Activated effector memory CD4-positive, alpha-beta T cell treated with anti-CD3 and anti-CD28 coated beads, Interleukin-2, amount 50 U/mL, for 16 hours (primary cell): ENCODE measurements around the gene RIT2.
"Not testable (repeated sequence)": the region's sequence is repeated elsewhere in the genome, so short reads cannot be mapped to it uniquely, and the experiment has no call there.

Experiments used
- DNase-seq: peaks from one replicate; pipeline ENCODE4 v3.0.0-alpha.2; 2020

The RIT2 gene

DNA sequence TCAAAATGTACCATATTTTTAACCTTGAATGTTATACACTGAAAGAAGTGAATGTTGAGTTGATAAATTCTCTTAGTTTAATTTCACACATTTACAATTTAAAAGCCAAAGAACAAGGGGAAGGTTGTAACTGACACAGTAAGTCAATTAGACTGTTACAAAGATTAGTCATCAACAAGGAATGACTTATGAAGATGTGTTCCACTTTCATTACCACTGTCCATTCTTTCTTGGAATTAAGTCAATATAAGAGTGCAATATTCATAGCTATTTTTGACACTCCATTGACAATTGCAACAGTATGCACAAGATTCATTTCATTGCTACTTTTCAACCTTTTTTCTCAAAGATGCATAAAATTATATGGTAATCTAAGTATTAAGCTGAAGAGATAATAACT lies 291.3 kb downstream of the RIT2 start:
- no peak for DNase-seq

DNA sequence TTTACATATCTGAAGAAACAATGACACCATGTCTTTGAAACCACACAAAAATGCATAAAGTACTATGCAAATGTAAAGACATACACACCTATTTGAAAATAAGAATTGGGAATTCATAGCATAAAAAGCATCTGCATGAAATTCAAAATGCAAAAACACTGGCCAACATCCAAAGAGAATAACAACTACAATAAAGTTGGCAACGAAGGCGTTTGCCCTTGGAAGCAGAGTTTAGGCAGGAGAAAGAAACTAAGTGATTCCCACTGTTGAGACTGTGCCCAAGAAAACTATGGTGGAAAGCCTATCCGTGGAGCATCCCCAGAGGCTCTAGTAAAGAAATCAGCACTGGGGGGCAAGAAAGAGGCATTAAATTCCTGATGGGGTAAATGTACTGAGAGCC lies 292.8 kb downstream of the RIT2 start:
- no peak for DNase-seq

DNA sequence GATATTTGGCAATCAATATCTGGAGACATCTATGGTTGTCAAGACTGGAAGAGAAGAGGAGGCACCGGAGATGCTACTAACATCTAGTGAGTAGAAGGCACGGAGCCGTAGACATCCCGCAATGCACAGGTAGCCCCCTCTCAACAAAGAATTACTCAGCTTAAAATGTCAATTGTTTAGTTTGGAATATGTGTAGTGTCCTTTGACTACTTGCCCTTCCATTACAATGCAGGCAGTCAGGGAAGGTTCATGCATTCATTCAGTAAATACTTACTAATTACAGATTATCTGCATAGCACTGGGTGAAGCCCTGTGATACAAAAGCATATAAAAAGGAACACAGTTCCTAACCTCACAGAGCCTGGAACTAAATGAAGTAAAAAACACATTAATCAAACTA lies 294.0 kb downstream of the RIT2 start:
- DNase-seq = no peak

DNA sequence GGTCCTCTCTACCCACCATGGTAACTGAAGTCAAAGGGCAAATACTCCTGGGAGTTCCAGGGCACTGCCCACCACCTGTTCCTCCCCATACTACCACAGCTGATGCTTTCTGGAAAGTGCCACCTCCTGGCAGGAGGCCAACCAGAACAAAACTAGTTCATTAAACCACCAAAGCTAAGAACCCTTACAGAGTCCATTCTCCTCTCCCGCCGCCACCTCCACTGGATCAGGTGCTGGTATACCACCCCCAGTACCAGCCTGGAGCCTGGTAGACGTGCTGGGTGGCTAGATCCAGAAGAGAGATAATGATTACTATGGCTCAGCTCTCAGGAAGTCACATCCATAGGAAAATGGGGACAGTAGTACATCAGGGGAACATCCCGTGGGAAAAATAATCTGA lies 300.9 kb downstream of the RIT2 start:
- DNase-seq = no peak

DNA sequence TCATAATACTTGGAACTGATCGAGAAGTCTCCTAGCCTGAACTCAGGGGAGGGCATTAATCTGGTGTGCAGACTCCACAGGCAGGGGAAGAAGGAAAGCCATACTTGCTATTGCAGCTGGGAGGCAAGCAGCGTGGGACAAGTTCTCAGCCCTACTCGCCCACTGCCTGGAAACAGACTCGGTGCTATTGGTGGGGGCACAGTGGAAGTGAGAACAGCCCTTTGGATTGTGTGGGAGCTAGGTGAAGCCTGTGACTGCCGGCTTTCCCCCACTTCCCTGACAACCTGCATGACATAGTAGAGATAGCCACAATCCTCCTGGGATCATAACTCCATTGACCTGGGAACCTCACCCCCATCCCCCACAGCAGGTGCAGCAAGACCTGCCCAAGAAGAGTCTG lies 301.3 kb downstream of the RIT2 start:
- DNase-seq = no peak

DNA sequence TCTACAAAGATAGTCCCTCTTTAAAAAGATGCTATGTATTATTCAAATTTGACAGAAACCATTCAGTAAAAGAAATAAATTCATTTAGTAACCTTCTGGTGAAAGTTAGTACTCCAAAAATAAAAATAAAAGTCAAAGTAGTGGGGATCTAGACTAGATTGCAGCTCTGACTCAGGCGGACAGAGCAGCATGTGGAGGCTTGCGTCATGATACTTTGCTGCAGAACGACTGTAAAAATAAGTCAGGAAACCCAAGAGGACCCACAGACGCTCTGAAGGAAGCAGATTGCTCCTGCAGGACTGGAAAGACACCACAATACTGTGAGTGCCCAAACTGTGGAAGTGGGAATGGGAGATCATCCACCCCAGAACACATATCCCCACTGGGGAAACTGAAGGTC lies 301.9 kb downstream of the RIT2 start:
- no peak for DNase-seq

DNA sequence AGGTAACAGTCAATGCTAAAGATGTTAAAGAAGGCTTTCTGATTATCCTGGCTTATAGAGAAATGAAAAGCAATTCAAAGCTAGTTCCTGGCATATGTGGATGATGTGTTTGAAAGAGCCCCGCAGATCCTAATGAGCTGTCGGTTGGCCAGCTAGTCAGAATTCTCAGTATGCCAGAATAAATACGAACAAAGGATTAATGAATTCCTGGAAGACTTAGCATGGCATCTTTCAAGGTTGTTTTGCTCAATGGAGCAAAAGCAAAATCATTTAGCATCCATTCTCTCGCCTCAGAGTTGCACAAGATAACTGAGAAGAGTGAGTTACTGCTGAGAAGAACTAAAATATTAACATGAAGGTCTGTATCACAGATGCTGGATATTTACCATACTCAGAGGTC lies 307.6 kb downstream of the RIT2 start:
- DNase-seq = no peak

DNA sequence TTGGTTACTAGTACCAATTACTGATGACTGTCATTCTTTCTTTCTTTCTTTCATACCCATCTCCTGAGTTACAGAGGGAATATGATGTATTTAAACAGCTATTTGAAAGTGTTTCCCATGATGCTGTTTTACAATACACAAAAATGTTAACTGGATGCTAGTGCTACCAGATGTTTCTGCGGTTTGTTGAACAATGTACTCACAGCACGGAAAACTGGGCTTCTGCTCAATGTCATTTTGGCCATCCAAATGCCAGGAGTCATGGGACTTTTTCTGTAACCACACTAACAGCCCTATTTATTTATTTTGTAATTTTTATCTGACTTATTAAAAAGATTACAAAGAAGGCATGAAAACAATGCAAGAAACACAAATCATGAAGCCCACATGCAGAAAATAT lies 313.8 kb downstream of the RIT2 start:
- no peak for DNase-seq

DNA sequence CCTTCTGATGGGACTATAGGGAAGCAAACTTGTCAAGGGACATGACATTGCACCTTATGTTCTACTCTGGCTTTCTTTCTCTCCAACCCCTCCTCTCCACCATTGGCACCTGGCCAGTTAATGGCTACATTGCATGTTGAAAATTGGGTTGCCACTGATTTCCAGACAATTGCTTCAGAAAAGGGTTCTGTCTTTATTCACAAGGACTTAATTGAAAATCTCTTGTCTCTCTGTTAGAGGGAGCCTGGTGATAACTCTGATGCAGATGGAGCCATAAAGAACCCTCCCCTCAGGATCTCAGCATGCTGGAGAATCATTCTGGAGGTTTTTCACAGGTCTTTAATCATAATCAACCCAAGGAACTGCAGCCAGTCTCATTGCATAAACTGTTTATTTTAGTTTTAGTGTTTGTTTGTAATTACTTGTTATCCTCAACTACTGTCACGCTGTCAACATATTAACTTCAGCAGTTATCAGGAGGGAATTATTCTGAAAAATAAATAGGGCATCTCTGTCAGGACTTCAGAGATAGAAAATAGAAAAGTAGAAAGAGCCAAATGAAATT lies 316.8 kb downstream of the RIT2 start:
- no peak for DNase-seq

DNA sequence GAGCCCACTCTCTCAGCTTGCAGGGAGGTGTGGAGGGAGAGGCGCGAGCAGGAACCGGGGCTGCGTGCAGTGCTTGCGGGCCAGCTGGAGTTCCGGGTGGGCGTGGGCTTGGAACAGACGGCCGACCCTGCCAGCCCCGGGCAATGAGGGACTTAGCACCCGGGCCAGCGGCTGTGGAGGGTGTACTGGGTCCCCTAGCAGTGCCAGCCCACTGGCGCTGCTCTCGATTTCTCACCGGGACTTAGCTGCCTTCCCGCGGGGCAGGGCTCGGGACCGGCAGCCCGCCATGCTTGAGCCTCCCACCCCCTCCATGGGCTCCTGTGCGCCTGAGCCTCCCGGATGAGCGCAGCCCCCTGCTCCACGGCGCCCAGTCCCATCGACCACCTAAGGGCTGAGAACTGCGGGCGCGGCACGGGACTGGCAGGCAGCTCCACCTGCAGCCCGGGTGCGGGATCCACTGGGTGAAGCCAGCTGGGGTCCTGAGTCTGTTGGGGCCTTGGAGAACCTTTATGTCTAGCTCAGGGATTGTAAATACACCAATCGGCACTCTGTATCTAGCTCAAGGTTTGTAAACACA lies 320.2 kb downstream of the RIT2 start:
- DNase-seq = not testable (repeated sequence)

DNA sequence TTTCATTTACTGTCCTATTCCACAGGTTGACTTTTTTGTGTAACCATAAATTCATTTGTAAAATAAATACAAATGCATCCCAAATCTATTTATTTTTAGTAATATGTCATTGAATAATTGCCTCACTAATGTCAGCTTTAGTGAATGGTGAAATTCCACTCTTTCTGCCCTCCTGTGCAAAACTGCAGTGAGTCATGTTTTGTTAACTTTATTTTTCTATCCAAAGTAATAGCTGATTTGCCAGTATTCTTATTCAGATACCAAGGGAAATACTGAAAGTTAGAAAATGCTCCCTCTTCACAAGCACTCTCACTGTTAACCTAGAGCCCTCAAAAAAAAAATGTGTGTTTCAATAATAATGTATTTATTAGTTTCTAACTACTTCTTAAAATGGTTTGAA lies 322.8 kb downstream of the RIT2 start:
- no peak for DNase-seq

DNA sequence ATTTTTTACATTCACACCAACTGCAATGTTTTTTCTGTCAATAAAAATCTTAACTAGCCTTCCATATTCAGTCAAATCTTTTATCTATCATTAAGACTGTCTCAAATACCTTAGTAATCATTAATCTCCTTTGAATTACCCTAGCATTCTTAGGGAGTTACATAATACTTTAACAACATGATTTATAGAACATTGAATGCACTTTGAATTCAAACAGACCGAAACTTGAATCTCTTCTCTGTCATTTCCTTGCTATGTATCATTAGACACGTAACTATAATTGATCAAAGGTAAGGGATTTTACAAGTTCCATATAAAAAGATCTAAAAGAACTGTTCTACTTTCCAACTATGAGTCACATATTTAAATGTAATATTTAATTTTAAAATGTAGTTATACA lies 330.9 kb downstream of the RIT2 start:
- no peak for DNase-seq

DNA sequence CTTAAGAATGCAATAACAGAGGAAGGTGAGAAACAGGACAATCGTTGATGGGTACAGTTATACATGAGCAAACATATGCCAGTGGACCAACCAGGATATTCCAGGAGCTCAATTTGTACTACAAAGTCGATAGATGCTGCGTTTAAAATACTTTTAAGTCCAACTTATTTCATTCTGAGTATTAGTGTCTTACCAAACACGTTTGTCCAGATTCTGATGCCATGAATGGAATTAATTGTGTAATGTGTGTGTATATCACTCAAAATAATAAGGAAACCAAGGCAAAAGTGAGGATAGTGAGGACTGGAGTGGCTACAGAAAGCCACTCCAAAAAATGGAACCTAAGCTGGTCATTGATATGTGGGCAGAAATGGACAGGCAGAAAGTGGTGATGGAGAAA lies 332.6 kb downstream of the RIT2 start:
- no peak for DNase-seq

DNA sequence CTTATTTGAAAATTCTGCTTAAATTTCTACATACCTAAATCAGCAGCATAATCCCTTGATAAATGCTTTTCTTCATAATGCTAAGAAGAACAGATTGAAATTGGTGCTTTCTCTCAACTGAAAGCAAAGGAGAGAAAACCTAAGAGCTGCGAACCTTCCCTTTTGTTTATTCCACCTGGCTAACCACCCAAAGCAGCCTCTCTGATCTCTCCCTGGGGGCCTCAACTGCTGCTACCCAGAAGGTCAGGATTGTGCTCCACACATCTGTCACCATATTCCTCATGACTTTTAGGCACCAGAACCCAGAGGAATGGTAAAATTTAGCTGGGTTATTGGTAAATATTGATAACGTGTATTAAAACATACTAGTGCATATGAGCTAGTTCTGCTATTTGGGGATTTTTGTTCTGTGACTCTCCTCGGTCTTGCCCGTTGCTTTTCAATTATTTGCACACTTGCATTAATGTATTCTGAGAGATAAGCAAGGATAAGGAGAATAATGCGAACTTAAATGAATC lies 334.1 kb downstream of the RIT2 start:
- DNase-seq = no peak

DNA sequence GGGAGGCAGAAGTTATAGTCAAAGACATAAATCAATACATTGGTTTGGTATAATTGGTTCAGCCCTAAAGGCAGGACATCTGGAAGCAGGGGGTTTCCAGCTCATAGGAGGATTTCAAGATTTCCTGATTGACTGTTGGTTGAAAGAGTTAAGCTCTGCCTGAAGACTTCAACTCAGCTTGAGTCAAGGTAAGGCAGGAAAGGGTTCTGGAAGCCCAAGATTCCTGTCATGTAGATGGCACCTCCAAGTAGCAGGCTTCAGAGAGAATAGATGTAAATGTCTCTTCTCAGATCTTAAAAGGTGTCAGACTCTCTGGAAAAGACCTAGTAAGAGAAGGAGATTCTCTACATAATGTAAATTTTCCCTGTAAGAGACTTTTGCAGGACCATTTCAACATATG lies 335.3 kb downstream of the RIT2 start:
- no peak for DNase-seq

DNA sequence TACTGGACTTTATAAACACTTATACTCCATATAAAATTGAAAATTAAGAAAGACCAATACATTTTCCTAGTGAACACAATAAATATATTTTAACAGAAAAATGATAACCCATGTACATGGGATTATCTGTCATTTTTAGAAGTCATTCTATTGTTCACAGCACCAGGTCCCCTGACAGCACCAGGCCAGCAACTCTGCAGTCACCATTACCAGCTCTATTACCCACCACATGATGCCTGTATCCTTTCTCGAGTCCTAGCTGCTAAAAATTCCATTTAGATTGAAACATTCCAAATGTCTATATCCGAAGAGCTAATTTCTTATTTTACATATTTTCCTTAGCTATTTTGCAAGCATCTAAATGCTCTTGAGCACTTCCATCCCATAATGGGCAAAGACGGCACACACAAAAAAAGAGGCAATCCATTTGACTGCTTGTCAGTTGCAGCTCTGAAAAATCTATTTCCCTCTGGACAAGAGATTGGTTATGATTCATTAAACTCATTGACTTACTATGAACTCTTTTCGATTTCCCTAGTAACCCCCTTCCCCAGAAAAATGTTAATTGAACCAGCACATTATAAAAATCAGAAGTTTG lies 336.9 kb downstream of the RIT2 start:
- no peak for DNase-seq

DNA sequence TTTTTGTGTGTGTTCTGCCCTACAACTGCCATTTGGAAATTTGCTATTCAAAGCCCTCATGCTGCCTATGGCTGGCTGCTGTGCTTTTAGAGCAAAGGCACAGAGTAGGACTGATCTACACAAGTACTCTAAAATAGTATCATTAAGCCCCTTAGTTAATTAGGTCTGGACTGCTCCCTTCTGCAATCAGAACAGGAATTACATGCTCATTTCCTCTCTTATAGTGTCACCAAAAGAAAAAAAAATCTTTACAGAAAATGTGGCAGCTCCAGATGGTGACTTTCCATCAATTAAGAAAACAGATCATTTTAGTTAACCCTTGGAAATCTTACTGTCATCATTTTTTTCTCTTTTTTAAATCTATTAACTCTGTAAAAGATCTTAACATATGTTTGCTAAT lies 337.5 kb downstream of the RIT2 start:
- DNase-seq = no peak

DNA sequence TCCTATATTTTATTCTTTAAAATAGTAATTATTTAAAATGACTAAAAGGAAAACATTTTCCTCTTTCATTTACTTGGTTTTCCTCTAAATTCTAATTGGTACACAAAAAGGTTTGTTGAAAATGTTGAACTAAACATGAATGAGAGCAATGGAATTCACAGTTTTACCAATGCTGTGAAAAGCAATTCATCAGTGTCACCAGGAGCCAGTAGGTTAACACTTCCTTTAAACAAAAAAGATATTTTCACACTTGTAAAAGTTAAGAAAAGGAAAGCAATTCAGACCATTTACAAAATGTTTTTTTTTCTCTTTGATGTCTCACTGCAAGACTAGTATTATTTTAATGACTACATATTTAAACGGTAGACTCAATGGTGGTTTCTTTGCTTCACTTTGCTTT lies 341.6 kb downstream of the RIT2 start:
- DNase-seq = no peak

DNA sequence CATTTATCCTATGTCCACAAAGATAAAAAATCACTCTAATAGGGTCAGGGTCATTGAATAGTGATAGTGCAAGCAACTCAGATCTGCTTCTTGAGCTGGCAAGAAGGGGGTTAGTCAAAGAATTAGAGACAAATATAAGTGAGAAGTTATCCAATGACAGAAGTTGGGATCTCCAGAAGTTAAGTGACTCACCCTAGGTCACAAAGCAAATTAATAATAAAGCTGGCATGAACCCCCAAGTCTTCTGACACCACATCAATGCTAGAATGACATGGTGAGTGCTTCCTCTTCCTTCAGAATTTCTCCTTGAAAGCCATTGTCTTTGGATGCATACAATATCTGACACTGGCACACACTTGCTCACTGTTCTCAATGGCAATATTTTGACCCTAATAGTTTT lies 343.5 kb downstream of the RIT2 start:
- DNase-seq = no peak

DNA sequence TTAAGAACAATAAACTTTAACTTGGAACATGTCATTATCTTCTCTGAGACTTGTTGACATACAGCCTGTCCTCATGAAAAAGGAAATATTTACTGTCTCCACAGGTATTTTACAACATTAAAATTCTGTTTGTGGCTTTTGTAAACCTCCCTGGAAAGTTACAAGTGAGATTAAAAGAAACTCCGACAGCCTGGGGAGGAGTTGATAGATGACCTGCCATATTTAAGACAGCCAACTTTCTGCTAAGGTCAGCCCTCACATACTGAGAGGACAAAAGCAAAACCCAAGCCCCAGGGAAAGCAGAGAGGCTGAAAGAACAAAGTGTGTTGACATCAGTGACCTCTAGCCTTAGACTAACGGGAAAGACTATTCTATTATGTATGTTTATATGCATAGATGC lies 350.2 kb downstream of the RIT2 start:
- DNase-seq = no peak

DNA sequence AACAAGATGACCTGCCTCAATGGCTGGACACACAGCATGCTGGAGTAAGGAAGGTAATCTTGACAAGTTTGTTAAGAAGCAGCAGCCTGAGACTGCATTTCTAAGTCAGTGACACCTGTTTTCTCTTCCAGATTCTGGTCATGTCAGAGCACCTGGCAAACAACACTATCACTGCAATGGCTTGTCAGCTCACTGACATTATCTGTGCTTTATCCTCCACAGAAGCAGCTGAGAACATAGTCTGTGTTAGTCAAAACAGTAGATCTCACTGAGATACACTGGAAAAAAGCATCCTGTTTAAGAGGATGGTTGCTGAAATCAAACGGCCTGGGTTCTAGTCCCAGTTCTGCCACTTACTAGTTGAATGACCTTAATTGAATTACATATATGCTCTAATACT lies 355.2 kb downstream of the RIT2 start:
- no peak for DNase-seq

DNA sequence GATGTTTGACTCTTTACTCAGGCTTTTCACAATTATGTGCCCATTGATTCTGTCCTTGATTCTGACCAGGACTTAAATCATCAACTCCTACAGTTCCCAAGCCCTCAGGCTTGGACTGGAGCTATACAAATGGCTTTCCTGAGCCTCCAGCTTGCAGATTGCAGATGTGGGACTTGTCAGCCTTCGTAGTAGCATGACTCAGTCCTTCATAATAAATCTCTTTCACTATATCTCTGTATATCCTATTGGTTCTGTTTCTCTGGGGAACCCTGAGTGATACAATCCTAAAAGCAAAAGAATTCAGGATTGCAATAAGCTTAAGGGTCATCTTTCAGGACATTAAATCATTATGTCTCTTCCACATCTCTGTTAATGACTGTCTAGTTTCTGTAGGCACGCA lies 356.6 kb downstream of the RIT2 start:
- no peak for DNase-seq

DNA sequence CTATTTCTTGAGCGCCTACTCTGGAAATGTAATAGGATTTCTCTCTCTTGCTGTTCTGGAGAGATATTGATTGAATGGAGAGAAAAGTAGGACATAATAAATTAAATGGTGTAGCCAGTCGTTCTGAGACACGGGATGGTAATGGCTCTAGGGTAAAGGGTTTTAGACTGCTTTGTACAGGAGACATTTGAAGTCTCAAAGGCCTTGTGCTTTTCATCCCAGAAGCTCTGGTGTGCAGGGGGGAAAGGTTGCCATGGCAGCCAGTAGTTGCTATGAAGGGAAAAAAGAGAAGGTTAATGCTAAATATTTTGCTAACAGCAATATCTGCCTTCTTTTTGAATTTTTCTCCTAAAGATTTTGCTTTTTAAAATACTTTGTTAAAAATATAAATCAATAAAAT lies 359.3 kb downstream of the RIT2 start:
- DNase-seq = no peak

DNA sequence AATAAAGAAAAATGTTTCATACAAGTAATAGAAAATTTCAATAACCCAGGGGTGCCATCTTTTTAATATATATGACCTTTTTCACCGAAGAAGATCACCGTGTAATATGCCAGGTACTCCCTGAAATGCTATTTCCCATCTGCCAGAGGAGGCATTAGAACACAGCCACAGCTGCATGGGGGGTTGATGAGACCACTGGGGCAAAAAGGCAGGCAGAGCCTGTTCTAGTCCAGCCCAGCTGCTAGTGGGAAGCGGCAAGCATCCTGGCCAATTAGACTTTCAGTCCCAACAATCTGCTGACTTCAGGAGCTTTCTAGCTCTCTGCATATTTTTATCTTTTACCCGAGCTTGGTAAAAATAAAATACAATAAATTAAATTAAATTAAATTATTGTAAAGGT lies 362.6 kb downstream of the RIT2 start:
- DNase-seq = no peak

DNA sequence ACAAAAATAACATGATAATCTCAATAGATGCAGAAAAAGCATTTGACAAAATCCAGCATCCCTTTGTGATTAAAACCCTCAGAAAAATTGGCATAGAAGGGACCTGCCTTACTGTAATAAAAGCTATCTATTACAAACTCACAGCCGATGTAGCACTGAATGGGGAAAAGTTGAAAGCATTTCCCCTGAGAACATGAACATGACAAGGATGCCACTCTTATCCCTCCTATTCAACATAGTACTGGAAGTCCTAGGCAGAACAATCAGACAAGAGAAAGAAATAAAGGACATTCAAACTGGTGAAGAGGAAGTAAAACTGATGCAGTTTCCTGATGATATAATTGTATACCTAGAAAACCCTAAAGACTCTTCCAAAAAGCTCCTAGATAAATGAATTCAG lies 368.7 kb downstream of the RIT2 start:
- DNase-seq = no peak
